Right renal cortex interstitium (tissue), 3 donors: ENCODE results near the gene CPNE2. TPM values are rescaled to one million over a fixed set of nuclear protein-coding genes. Genes with fewer than 3 reads are reported as not detected.
A peak's percentile ranks its signal among the peaks of the same experiment; 100 is the strongest.

Experiments used
- DNase-seq, 3 donors: peaks; one replicate each; pipeline ENCODE4 v3.0.0-alpha.2; 2013; ENCODE audit warnings: low read depth in 3 of 3, low spot score in 2 of 3
- polyA plus RNA-seq, 3 donors: library from polyadenylated mRNA; unstranded; fragments of 120-200 nt; gene quantifications; one replicate each; pipeline ENCODE4 v1.2.1, GENCODE V29; 2013; ENCODE audit not compliant: insufficient read length in 3 of 3

Gene CPNE2
- polyA plus RNA-seq, 3 donors: 33.9 to 37.7 (median 34.3) TPM

GRCh38 chr16:57140931-57141668 is 48.7 kb downstream of the CPNE2 start:
- no peak for DNase-seq

- DNase-seq: no peak
These were observed 49.6 kb downstream of the CPNE2 start for GRCh38 chr16:57141822-57142631.

DNA sequence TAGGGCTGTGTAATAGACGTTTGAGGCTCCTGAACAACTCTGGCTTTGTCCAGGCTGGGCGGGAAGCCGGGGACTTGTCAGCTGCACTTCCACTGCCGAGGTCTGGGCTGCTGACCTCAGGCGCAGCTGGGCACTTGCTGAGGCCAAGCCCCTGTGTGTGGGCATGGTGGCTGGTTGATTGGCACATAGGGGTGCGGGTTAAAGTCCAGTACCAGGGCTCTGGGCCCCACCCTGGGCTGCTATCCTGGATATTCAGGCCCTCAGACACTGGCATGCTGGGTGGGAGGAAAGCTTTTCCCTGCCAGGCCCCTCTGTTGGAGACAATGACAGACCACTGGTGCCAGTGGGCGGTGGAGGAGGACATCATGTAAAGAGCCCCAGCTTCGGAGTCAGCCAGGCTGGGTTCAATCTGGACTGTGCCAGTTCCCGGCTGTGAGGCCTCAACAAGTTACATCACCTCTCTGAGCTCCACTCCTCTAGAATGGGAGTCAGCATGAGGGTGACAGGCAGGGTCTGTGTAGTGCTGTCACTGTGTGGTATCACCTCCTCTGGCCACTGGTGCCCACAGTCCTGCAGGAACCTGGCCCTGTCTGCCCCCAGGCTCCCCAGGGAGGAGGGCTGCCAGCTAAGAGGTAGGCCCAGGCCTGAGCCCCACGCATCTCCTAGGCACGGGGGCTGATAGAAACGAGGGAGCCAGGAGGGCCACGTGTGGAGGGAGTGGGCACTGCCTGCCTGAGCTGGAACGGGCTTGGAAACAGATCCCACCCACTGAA is 51.0 kb downstream of the CPNE2 start:
- DNase-seq: no peak

GRCh38 chr16:57144027-57144426 is 51.6 kb downstream of the CPNE2 start:
- DNase-seq: no peak

GRCh38 chr16:57145046-57146021 is 53.0 kb downstream of the CPNE2 start:
- DNase-seq: no peak

GRCh38 chr16:57146040-57146647 is 53.8 kb downstream of the CPNE2 start:
- DNase-seq: no peak

DNA sequence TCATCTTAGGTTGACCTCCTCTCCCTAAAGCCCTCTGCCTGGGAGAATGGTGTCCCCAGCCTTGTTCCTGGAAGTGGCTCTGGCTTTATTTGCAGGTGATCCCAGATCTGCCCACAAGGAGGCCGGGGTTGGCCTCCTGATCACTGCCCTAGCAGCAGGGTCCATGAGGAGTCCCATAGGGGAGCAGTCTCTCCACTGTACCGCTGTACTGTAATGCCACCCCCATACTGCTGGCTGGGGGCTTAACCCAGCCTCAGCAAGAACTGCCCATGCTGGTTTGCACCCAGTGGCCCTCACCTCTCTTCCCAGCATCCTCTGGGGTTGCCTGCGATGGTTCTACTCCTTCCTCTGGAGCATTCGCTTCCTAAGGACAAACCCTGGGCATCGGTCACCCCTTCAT is 54.4 kb downstream of the CPNE2 start:
- no peak for DNase-seq

GRCh38 chr16:57147381-57148221 is 55.2 kb downstream of the CPNE2 start:
- peak in 1 of 3 donors; percentile 36 for DNase-seq

DNA sequence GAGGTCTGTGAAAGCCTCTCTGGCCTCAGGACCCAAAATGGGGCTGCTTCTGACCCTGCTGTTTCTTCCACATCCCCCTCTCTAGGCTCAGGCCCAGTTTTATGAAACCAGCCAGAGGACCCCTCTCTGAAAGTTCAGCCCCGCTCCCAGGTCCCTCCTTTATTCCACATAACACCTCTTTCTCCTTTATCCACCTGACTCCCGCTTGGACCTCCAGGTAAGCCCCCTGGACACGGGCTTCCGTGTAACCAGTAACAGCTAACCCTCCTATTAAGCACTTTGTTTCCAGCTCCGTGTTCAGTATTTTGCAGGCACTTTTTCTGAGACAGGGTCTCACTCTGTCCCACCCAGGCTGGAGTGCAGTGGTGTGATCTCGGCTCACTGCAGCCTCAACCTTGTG is 56.1 kb downstream of the CPNE2 start:
- DNase-seq: no peak

DNA sequence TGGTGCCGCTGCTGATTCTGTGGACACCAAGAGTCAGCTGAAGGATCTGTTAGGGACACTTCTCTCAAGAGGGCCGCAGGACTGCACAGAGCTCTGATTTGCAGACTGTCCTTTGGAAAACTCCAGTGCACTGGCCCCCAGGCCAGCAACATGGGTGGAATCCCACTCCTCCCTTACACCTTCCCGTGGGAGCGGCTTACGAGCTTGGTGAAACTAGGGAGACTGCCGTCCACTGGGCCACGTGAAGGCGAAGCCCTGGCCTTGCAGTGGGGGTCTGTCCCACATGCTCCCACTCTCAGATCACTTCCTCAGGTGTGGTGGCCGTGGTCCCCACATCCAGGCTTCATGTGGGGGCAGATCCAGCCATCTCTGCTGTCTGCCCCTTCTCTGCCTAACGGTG is 57.0 kb downstream of the CPNE2 start:
- DNase-seq: no peak

GRCh38 chr16:57150682-57151330 is 58.4 kb downstream of the CPNE2 start:
- DNase-seq: no peak

DNA sequence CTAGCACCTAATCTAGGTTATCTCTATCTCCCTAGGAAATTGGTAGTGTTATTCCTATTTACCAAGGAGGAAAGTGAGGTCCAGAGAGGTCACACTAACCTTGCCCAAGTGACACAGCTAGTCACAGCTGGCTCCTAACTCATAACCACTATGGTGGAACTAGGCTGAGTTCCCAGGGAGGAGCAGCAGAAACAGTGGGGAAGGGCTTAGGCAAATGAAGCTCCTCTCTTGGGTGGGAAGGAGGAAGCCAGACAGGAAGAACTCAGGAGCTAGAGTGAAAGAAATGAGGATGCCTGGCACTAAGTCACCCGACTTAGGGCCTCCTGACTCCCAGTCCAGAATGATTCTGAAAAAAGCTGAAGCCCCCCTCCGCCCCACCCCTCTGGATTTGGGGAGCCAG is 59.0 kb downstream of the CPNE2 start:
- DNase-seq: no peak

GRCh38 chr16:57152096-57153093 is 60.0 kb downstream of the CPNE2 start:
- no peak for DNase-seq

GRCh38 chr16:57153841-57154240 is 61.5 kb downstream of the CPNE2 start:
- DNase-seq: no peak

DNA sequence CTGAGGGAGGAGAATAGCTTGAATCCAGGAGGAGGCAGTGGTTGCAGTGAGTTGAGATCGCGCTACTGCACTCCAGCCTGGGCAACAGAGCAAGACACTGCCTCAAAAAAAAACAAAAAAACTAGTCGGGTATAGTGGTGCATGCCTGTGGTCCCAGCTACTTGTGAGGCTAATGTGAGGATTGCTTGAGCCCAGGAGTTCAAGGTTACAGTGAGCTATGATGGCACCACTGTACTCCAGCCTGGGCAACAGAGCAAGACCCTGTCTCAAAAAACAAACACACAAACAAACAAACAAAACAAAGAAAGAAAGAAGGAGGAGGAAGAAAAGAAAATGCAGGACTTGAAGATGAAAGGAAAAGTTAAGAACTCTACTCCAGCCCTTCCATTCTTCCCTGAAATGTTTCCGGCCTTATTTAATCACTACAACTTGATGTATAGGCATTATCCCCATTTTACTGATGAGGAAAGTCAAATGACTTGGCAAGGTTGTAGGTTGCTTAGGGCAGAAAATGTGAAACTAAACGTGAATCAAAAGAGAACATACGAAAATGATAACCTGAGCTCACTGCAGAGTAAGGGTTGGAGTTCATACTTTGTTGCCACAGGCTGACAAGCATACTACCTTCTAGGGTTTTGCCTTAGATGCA is 63.4 kb downstream of the CPNE2 start:
- no peak for DNase-seq

DNA sequence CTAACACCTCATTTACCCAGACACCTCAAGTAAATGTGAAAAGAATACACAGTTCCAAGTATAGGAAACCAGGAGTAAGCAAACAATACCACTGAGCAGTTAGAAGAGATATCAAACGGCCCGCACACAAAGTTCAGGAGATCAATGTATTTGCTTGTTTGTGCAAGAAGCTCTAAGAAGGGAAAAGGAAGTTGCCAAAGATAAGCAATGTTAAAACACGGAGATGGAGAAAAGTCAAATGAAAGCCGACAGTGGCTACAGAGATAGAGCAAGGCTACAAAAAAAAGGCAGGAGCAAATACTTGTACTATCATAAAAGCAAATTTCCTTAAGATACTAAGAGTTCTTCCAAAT is 63.9 kb downstream of the CPNE2 start:
- no peak for DNase-seq

GRCh38 chr16:57157533-57157932 is 65.2 kb downstream of the CPNE2 start:
- no peak for DNase-seq
